H1 (cell line): ENCODE measurements around the gene COL6A1. TPM values are rescaled to one million over a fixed set of nuclear protein-coding genes. Genes with fewer than 3 reads are reported as not detected.

Experiments
- CTCF ChIA-PET: fragments of 300-600 bp; sonication (Branson Sonifier 250); formaldehyde crosslinking; loops from one replicate; lab custom pipeline; 2021; ENCODE audit not compliant: partially characterized antibody; lab: Charles Lee
- POLR2A ChIA-PET: fragments of 300-600 bp; sonication (Branson Sonifier 250); formaldehyde crosslinking; loops from one replicate; lab custom pipeline; 2021; ENCODE audit warnings: inconsistent platforms; ENCODE audit not compliant: partially characterized antibody; lab: Charles Lee
- DNase-seq, 2 experiments: peaks; one replicate each; pipeline versions ENCODE4 v3.0.0 to v3.0.0-alpha.2; 2010 to 2022; ENCODE audit warnings: low spot score in 2 of 2, low read depth in 1 of 2, mixed read lengths in 1 of 2
- FAIRE-seq: peaks from 2 replicates; lab custom pipeline; 2011; peaks lifted over from hg19 to GRCh38; lab: Jason Lieb, UNC
- H2AFZ ChIP-seq: 2 replicates; pipeline ENCODE4 v1.8.1; 2012; ENCODE audit warnings: low read length, inconsistent platforms
- H2AK5ac ChIP-seq: 2 replicates; pipeline ENCODE4 v1.6.1; 2013; ENCODE audit warnings: low read depth, low read length
- H2BK120ac ChIP-seq: replicated peaks from 2 replicates; pipeline ENCODE3; 2013; ENCODE audit warnings: low read depth, low read length, inconsistent platforms
- H2BK12ac ChIP-seq: 2 replicates; pipeline ENCODE4 v1.6.1; 2013; ENCODE audit warnings: low read depth, low read length
- H2BK15ac ChIP-seq: 2 replicates; pipeline ENCODE4 v1.6.1; 2013; ENCODE audit warnings: low read length
- H2BK20ac ChIP-seq: 2 replicates; pipeline ENCODE4 v1.6.1; 2013; ENCODE audit warnings: low read length
- H2BK5ac ChIP-seq: 2 replicates; pipeline ENCODE4 v1.6.1; 2013; ENCODE audit warnings: low read depth, low read length
- H3K14ac ChIP-seq: 2 replicates; pipeline ENCODE4 v1.6.1; 2013; ENCODE audit warnings: inconsistent platforms; ENCODE audit not compliant: insufficient read length
- H3K18ac ChIP-seq: 2 replicates; pipeline ENCODE4 v1.6.1; 2013; ENCODE audit warnings: low read length; ENCODE audit errors: extremely low read depth
- H3K23ac ChIP-seq: 2 replicates; pipeline ENCODE4 v1.6.1; 2013; ENCODE audit warnings: inconsistent platforms; ENCODE audit not compliant: insufficient read length
- H3K23me2 ChIP-seq: 2 replicates; pipeline ENCODE4 v1.6.1; 2013; ENCODE audit warnings: low read depth, low read length
- H3K27ac ChIP-seq: 2 replicates; pipeline ENCODE4 v1.6.1; 2011; ENCODE audit warnings: low read depth, low read length, inconsistent platforms
- H3K27me3 ChIP-seq, 4 experiments: replicated peaks in 1 of 4; 1 replicate in 1 of 4; 2 replicates in 3 of 4; pipeline versions ENCODE4 v1.6.1 to v1.8.1; 2011 to 2013; ENCODE audit warnings: low read length in 3 of 4, mild to moderate bottlenecking in 3 of 4, inconsistent platforms in 2 of 4, mixed read lengths in 2 of 4, moderate library complexity in 1 of 4; ENCODE audit not compliant: control insufficient read depth in 3 of 4, insufficient read depth in 3 of 4; ENCODE audit errors: extremely low read depth in 1 of 4
- H3K36me3 ChIP-seq, 4 experiments: 2 replicates each; pipeline versions ENCODE4 v1.6.1 to v1.8.1; 2011 to 2013; ENCODE audit warnings: mild to moderate bottlenecking in 4 of 4, low read length in 3 of 4, moderate library complexity in 2 of 4, control low read depth in 1 of 4, inconsistent platforms in 1 of 4; ENCODE audit not compliant: insufficient read depth in 4 of 4, control insufficient read depth in 2 of 4
- H3K4ac ChIP-seq: replicated peaks from 2 replicates; pipeline ENCODE3; 2013; ENCODE audit warnings: low read length, low read depth, mixed read lengths, inconsistent platforms; ENCODE audit not compliant: insufficient read length
- H3K4me1 ChIP-seq, 4 experiments: replicated peaks in 1 of 4; 1 replicate in 1 of 4; 2 replicates in 3 of 4; pipeline versions ENCODE4 v1.6.1 to v1.8.1; 2011 to 2013; ENCODE audit warnings: low read length in 3 of 4, inconsistent platforms in 2 of 4, mixed read lengths in 1 of 4; ENCODE audit not compliant: insufficient read depth in 4 of 4, control insufficient read depth in 3 of 4
- H3K4me2 ChIP-seq, 2 experiments: 2 replicates each; pipeline versions ENCODE4 v1.6.1 to v1.8.1; 2011 to 2013; ENCODE audit warnings: low read depth in 2 of 2, low read length in 2 of 2, control low read depth in 1 of 2, inconsistent platforms in 1 of 2, mild to moderate bottlenecking in 1 of 2; ENCODE audit not compliant: insufficient read depth in 1 of 2
- H3K4me3 ChIP-seq, 4 experiments: fragments of 200-600, 300-600 bp in 1 of 4; sonication (generic), shearing (Covaris generic), sonication (Bioruptor Twin) in 1 of 4; 2 replicates each; pipeline versions ENCODE4 v1.5.1 to v1.8.1; 2011 to 2016; ENCODE audit warnings: low read length in 4 of 4, low read depth in 3 of 4, control low read depth in 2 of 4, inconsistent platforms in 2 of 4, mild to moderate bottlenecking in 2 of 4, mixed read lengths in 1 of 4, moderate library complexity in 1 of 4; ENCODE audit not compliant: insufficient read depth in 2 of 4; ENCODE audit errors: extremely low read depth in 1 of 4
- H3K56ac ChIP-seq: replicated peaks from 2 replicates; pipeline ENCODE3; 2013; ENCODE audit warnings: low read depth, mild to moderate bottlenecking, mixed read lengths, low read length, inconsistent platforms; ENCODE audit not compliant: insufficient read length
- H3K79me1 ChIP-seq: 2 replicates; pipeline ENCODE4 v1.6.1; 2013; ENCODE audit warnings: low read depth, low read length, control low read depth
- H3K79me2 ChIP-seq, 2 experiments: 2 replicates each; pipeline versions ENCODE4 v1.6.1 to v1.8.1; 2012 to 2013; ENCODE audit warnings: low read length in 2 of 2, mild to moderate bottlenecking in 2 of 2, inconsistent platforms in 1 of 2; ENCODE audit not compliant: insufficient read depth in 2 of 2, control insufficient read depth in 1 of 2
- H3K9ac ChIP-seq, 4 experiments: replicated peaks in 1 of 4; 1 replicate in 1 of 4; 2 replicates in 3 of 4; pipeline versions ENCODE4 v1.6.1 to v1.8.1; 2011 to 2013; ENCODE audit warnings: low read depth in 3 of 4, low read length in 3 of 4, control low read depth in 2 of 4, mild to moderate bottlenecking in 2 of 4, moderate library complexity in 2 of 4, inconsistent platforms in 1 of 4; ENCODE audit errors: extremely low read depth in 1 of 4
- H3K9me3 ChIP-seq, 2 experiments: 2 replicates each; pipeline versions ENCODE4 v1.6.1 to v1.8.1; 2012 to 2013; ENCODE audit warnings: mild to moderate bottlenecking in 2 of 2, moderate library complexity in 2 of 2, control low read depth in 1 of 2, inconsistent platforms in 1 of 2, low read depth in 1 of 2, low read length in 1 of 2, mixed read lengths in 1 of 2; ENCODE audit not compliant: insufficient read depth in 2 of 2
- H4K20me1 ChIP-seq, 2 experiments: replicated peaks in 1 of 2; 2 replicates each; pipeline versions ENCODE3 to v1.8.1; 2011 to 2013; ENCODE audit warnings: inconsistent platforms in 2 of 2, low read length in 2 of 2, mild to moderate bottlenecking in 1 of 2; ENCODE audit not compliant: insufficient read depth in 2 of 2, control insufficient read depth in 1 of 2
- H4K5ac ChIP-seq: 2 replicates; pipeline ENCODE4 v1.6.1; 2013; ENCODE audit warnings: low read length, low read depth, mixed read lengths, inconsistent platforms; ENCODE audit not compliant: insufficient read length
- H4K8ac ChIP-seq: 2 replicates; pipeline ENCODE4 v1.8.0; 2013; ENCODE audit warnings: mild to moderate bottlenecking, moderate library complexity, low read length, inconsistent platforms; ENCODE audit not compliant: insufficient read depth; ENCODE audit errors: extremely low read depth
- H4K91ac ChIP-seq: replicated peaks from 2 replicates; pipeline ENCODE3; 2013; ENCODE audit warnings: low read length, mixed read lengths, inconsistent platforms; ENCODE audit not compliant: insufficient read length
- ASH2L ChIP-seq: fragments of 200-600, 300-600 bp; sonication (generic); IDR thresholded peaks from one replicate; pipeline ENCODE4 v1.7.1; 2017; ENCODE audit warnings: low read length
- BACH1 ChIP-seq: IDR thresholded peaks from 2 replicates; pipeline ENCODE4 v1.6.1; 2012; ENCODE audit warnings: low read length, improper control_type of control experiment
- CHD2 ChIP-seq: IDR thresholded peaks from 2 replicates; pipeline ENCODE4 v1.6.1; 2012; ENCODE audit warnings: low read length, improper control_type of control experiment
- EP300 ChIP-seq, 2 experiments: IDR thresholded peaks; 1 replicate in 1 of 2; 2 replicates in 1 of 2; pipeline ENCODE4 v1.6.1; 2011 to 2012; ENCODE audit warnings: low read depth in 2 of 2, low read length in 2 of 2, mild to moderate bottlenecking in 2 of 2, borderline replicate concordance in 1 of 2, inconsistent platforms in 1 of 2, moderate library complexity in 1 of 2
- MAFK ChIP-seq: IDR thresholded peaks from 2 replicates; pipeline ENCODE4 v1.6.1; 2012; ENCODE audit warnings: low read depth, mild to moderate bottlenecking, improper control_type of control experiment, low read length
- PHF8 ChIP-seq: fragments of 200-600 bp; sonication (generic); conservative IDR thresholded peaks from 2 replicates; pipeline ENCODE4 v1.7.1; 2012; ENCODE audit warnings: low read depth, mild to moderate bottlenecking, inconsistent platforms, low read length, moderate library complexity
- POLR2AphosphoS5 ChIP-seq: IDR thresholded peaks from 2 replicates; pipeline ENCODE4 v1.6.1; 2011; ENCODE audit warnings: low read depth, low read length
- RXRA ChIP-seq: IDR thresholded peaks from 2 replicates; pipeline ENCODE4 v1.6.1; 2011; ENCODE audit warnings: low read depth, mild to moderate bottlenecking, low read length, moderate library complexity; ENCODE audit not compliant: insufficient read depth
- SAP30 ChIP-seq: fragments of 300-600 bp; sonication (generic); IDR thresholded peaks from 2 replicates; pipeline ENCODE4 v1.7.1; 2012; ENCODE audit warnings: low read length, moderate library complexity, mild to moderate bottlenecking, inconsistent platforms; ENCODE audit not compliant: insufficient read depth, insufficient replicate concordance
- WGBS, 2 experiments: shearing (Covaris generic) in 1 of 2; methylation state at CpG; one replicate each; pipeline versions ENCODE4 v1.1.6 to v1.1.7; 2013 to 2015; ENCODE audit warnings: low lambda C conversion rate in 2 of 2, mixed read lengths in 2 of 2, inconsistent platforms in 1 of 2, low coverage in 1 of 2, missing lambda C conversion rate in 1 of 2; ENCODE audit not compliant: insufficient replicate concordance in 2 of 2, insufficient coverage in 1 of 2, insufficient read length in 1 of 2; ENCODE audit errors: extremely low coverage in 1 of 2, missing lambda C conversion rate in 1 of 2; 5-methylcytosine and 5-hydroxymethylcytosine counted together
- polyA plus RNA-seq, 7 experiments: library from polyadenylated mRNA; depleted of rRNA in 3 of 7; stranded (reverse) in 5 of 7; unstranded in 2 of 7; fragments of >200 nt in 5 of 7; fragments of 200-250 nt in 2 of 7; gene quantifications; 1 replicate in 5 of 7; 2 replicates in 1 of 7; 4 replicates in 1 of 7; pipeline versions ENCODE4 v1.2.1 to v1.2.3, GENCODE V29; 2011 to 2013; ENCODE audit warnings: missing spikeins in 2 of 7, mixed read lengths in 2 of 7
- total RNA-seq: library from RNA; stranded (reverse); fragmentation: NEBNext Ultra II Directional; extraction: Animal tissue kit (Norgen Biotek cat#: 25700); gene quantifications from 2 replicates; pipeline ENCODE4 v1.2.1, GENCODE V29; 2021
- TF ChIP-seq, protein P1 (sequence below): IDR thresholded peaks from 2 replicates; pipeline ENCODE4 v1.6.1; 2011; ENCODE audit warnings: low read length, improper control_type of control experiment
- TF ChIP-seq, protein P2 (sequence below): IDR thresholded peaks from 2 replicates; pipeline ENCODE4 v1.6.1; 2012; ENCODE audit warnings: inconsistent platforms

Gene COL6A1
- total and polyA plus RNA-seq, 2 of the 8 experiments (the other 6 are each of a cell fraction or from before 2014, with no cell fraction given): 100 to 115 TPM

GRCh38 chr21:45994086-45994661 lies 12.6 kb downstream of the COL6A1 start:
- Histone ChIP-seq H3K4ac (no peak overlapping the region), H3K18ac (no peak overlapping the region), H4K8ac (no peak overlapping the region; the same call in 1 of the 2 replicates), H3K27ac (no peak overlapping the region), H3K4me1 (no peaks in the 10 kb centered on the region), H2BK15ac (no peak overlapping the region), H2BK12ac (no peak overlapping the region), H3K27me3 (no peaks in the 10 kb centered on the region), H2BK20ac (no peak overlapping the region), H3K23me2 (no peaks in the 10 kb centered on the region), H4K91ac (no peak overlapping the region), H3K14ac (no peak overlapping the region), H2BK120ac (no peak overlapping the region), H2AFZ (no peak overlapping the region), H3K4me2 (no peak overlapping the region), H3K79me2 (no peaks in the 10 kb centered on the region), H3K9me3 (no peaks in the 10 kb centered on the region), H4K5ac (no peak overlapping the region), H4K20me1 (peaks cover 0 to 10% of the 10 kb centered on the region in 2 experiments), H3K36me3 (peaks cover 4 to 62% (median 11%) of the 10 kb centered on the region in 4 experiments; a peak in 4 of 8 replicates), H3K56ac (no peak overlapping the region), H3K79me1 (no peaks in the 10 kb centered on the region), H2AK5ac (no peak overlapping the region), H2BK5ac (peak overlapping the region; percentile 35; the same call in 1 of the 2 replicates), H3K9ac (no peak overlapping the region), H3K4me3 (no peak overlapping the region), H3K23ac (no peak overlapping the region)
- CTCF ChIA-PET: interaction anchor here (0.6 to 1.6 kb wide), 3 partner anchors 13 to 508 kb away, joined by 3 to 6 read pairs (median 4); partner anchors contain the start of gene COL6A1
- WGBS, 2 experiments: 94% methylated on average over 17 of the region's 24 CpGs; no CpG with 5 or more reads in 1 of the 2 experiments
- DNase-seq (no peak), FAIRE-seq (no peak)
- POLR2A ChIA-PET: interaction anchor here (0.7 kb wide), 1 partner anchor 15 kb away, joined by 3 read pairs; no protein-coding TSS in a partner anchor
- TF ChIP-seq SAP30 (no peak), PHF8 (no peak), MAFK (no peak), CHD2 (no peak), BACH1 (no peak), EP300 (IDR thresholded peaks at IDR 0.05; ENCODE audit: borderline replicate concordance in 1 of 2, low read depth in 2 of 2, low read length in 2 of 2) (no peak), ASH2L (no peak), POLR2AphosphoS5 (no peak), RXRA (no peak)
- TF ChIP-seq, protein P1, sequence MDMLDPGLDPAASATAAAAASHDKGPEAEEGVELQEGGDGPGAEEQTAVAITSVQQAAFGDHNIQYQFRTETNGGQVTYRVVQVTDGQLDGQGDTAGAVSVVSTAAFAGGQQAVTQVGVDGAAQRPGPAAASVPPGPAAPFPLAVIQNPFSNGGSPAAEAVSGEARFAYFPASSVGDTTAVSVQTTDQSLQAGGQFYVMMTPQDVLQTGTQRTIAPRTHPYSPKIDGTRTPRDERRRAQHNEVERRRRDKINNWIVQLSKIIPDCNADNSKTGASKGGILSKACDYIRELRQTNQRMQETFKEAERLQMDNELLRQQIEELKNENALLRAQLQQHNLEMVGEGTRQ: no peak
- TF ChIP-seq, protein P2, sequence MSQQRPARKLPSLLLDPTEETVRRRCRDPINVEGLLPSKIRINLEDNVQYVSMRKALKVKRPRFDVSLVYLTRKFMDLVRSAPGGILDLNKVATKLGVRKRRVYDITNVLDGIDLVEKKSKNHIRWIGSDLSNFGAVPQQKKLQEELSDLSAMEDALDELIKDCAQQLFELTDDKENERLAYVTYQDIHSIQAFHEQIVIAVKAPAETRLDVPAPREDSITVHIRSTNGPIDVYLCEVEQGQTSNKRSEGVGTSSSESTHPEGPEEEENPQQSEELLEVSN: no peak
